NB4 (cell line): ENCODE data around the gene ZNF211.

Experiments
- DNase-seq: peaks from one replicate; pipeline ENCODE4 v3.0.0; 2010; ENCODE audit warnings: low read depth
- H3K4me3 ChIP-seq: one replicate; pipeline ENCODE4 v1.5.1; 2011; ENCODE audit warnings: mild to moderate bottlenecking, low read depth, low read length, moderate library complexity
- CTCF ChIP-seq: IDR thresholded peaks from one replicate; pipeline ENCODE4 v1.5.1; 2012; ENCODE audit warnings: low read depth, low read length
- MAX ChIP-seq: IDR thresholded peaks from 2 replicates; pipeline ENCODE4 v1.6.1; 2011; ENCODE audit warnings: low read depth, low read length
- MYC ChIP-seq: IDR thresholded peaks from 2 replicates; pipeline ENCODE4 v1.6.1; 2011; ENCODE audit warnings: low read depth, low read length
- POLR2A ChIP-seq: IDR thresholded peaks from 2 replicates; pipeline ENCODE4 v1.6.1; 2011; ENCODE audit warnings: mild to moderate bottlenecking; ENCODE audit not compliant: insufficient read length; ENCODE audit errors: extremely low read depth

The ZNF211 gene

DNA sequence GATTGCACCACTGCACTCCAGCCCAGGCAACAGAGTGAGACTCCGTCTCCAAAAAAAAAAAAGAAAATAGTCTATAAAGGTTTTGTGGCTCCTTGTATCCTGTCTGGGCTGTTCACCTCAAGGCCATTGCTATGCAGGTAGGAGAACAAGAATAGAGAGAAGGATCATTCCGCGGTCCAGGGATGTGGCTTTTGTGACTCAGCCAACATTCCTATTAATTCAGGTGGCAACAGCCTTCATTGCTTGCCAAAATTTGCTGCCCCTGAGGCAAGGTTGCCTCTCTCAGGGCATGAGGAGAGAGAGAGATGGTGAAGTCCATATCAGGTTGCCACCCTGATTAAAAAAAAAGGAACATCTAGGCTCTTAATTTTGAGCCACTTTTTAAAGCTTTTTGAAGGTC, 56.8 kb downstream of the ZNF211 start:
- no peak overlapping the region for H3K4me3 ChIP-seq
- no peak for DNase-seq
- TF ChIP-seq CTCF (no peak), MYC (no peak), MAX (no peak), POLR2A (no peak)
